WTC11 (cell line): ENCODE data around the gene CDC45. TPM values are rescaled to one million over a fixed set of nuclear protein-coding genes. Genes with fewer than 3 reads are reported as not detected.

Experiments used
- ATAC-seq: fragments of 200-7000 bp; cut with Tn5 transposase; 2 replicates; pipeline ENCODE4 v1.10.0; 2021; ENCODE audit warnings: mild to moderate bottlenecking, moderate library complexity
- CTCF ChIA-PET: fragments of 300-600 bp; sonication (Branson Sonifier 250); formaldehyde crosslinking; loops from one replicate; lab custom pipeline; 2021; ENCODE audit warnings: antibody characterized with exemption; lab: Charles Lee
- POLR2A ChIA-PET: fragments of 350-600 bp; sonication (Branson Sonifier 250); formaldehyde crosslinking; loops from one replicate; lab custom pipeline; 2021; ENCODE audit warnings: antibody characterized with exemption; lab: Charles Lee
- DNase-seq: peaks from one replicate; pipeline ENCODE4 v3.0.0; 2021; ENCODE audit warnings: low spot score
- H3K27ac Mint-ChIP-seq: 2 replicates; pipeline ENCODE4 v1.8.0; 2021; ENCODE audit warnings: mixed read lengths
- H3K27me3 Mint-ChIP-seq: 2 replicates; pipeline ENCODE4 v1.8.0; 2021; ENCODE audit warnings: low read depth, mild to moderate bottlenecking, moderate library complexity, mixed read lengths
- H3K36me3 Mint-ChIP-seq: 2 replicates; pipeline ENCODE4 v1.8.0; 2021; ENCODE audit warnings: mixed read lengths
- H3K4me1 Mint-ChIP-seq: 2 replicates; pipeline ENCODE4 v1.8.0; 2022; ENCODE audit warnings: mixed read lengths
- H3K4me3 Mint-ChIP-seq: 2 replicates; pipeline ENCODE4 v1.8.0; 2021; ENCODE audit warnings: mild to moderate bottlenecking, moderate library complexity, mixed read lengths
- H3K9me3 Mint-ChIP-seq: 2 replicates; pipeline ENCODE4 v1.8.0; 2021; ENCODE audit warnings: mixed read lengths
- CBFB ChIP-seq: sonication (generic); formaldehyde crosslinking; IDR thresholded peaks from 2 replicates; pipeline ENCODE4 v1.8.1; 2022; ENCODE audit warnings: mild to moderate bottlenecking, low read depth, missing genetic modification reagents
- CREB1 ChIP-seq: sonication (generic); formaldehyde crosslinking; IDR thresholded peaks from 2 replicates; pipeline ENCODE4 v1.8.0; 2023; ENCODE audit warnings: mild to moderate bottlenecking, missing genetic modification reagents
- ELF4 ChIP-seq: sonication (generic); formaldehyde crosslinking; IDR thresholded peaks from 2 replicates; pipeline ENCODE4 v1.8.1; 2022; ENCODE audit warnings: low read depth, mild to moderate bottlenecking, moderate library complexity, missing genetic modification reagents
- ESRRA ChIP-seq: sonication (generic); formaldehyde crosslinking; IDR thresholded peaks from 2 replicates; pipeline ENCODE4 v1.8.1; 2022; ENCODE audit warnings: mild to moderate bottlenecking, missing genetic modification reagents, borderline replicate concordance
- ETV6 ChIP-seq: sonication (generic); formaldehyde crosslinking; IDR thresholded peaks from 2 replicates; pipeline ENCODE4 v1.8.1; 2022; ENCODE audit warnings: mild to moderate bottlenecking, missing genetic modification reagents
- FOXP1 ChIP-seq: sonication (generic); formaldehyde crosslinking; IDR thresholded peaks from 2 replicates; pipeline ENCODE4 v1.8.0; 2022; ENCODE audit warnings: missing genetic modification reagents, mild to moderate bottlenecking, moderate library complexity, borderline replicate concordance
- JUN ChIP-seq: sonication (generic); formaldehyde crosslinking; IDR thresholded peaks from 2 replicates; pipeline ENCODE4 v1.8.0; 2023; ENCODE audit warnings: mild to moderate bottlenecking, missing genetic modification reagents
- NR3C1 ChIP-seq: sonication (generic); formaldehyde crosslinking; conservative IDR thresholded peaks from 2 replicates; pipeline ENCODE4 v1.8.1; 2023; ENCODE audit warnings: low read depth, mild to moderate bottlenecking, missing genetic modification reagents
- OVOL2 ChIP-seq: fragments of 250-450 bp; sonication (Bioruptor Pico); IDR thresholded peaks from 2 replicates; pipeline ENCODE4 v1.9.0; 2021; ENCODE audit warnings: mild to moderate bottlenecking, borderline replicate concordance
- PRRX2 ChIP-seq: fragments of 250-450 bp; sonication (Bioruptor Pico); IDR thresholded peaks from 2 replicates; pipeline ENCODE4 v1.8.0; 2021; ENCODE audit warnings: mild to moderate bottlenecking
- TP53 ChIP-seq: sonication (generic); formaldehyde crosslinking; IDR thresholded peaks from 2 replicates; pipeline ENCODE4 v1.8.1; 2023; ENCODE audit warnings: mild to moderate bottlenecking, missing genetic modification reagents
- ZNF219 ChIP-seq: sonication (generic); formaldehyde crosslinking; IDR thresholded peaks from 2 replicates; pipeline ENCODE4 v1.8.0; 2023; ENCODE audit warnings: missing genetic modification reagents, mild to moderate bottlenecking, borderline replicate concordance
- ZNF232 ChIP-seq: sonication (generic); formaldehyde crosslinking; IDR thresholded peaks from 2 replicates; pipeline ENCODE4 v1.8.0; 2022; ENCODE audit warnings: mild to moderate bottlenecking, missing genetic modification reagents
- ZNF671 ChIP-seq: fragments of 250-450 bp; sonication (Bioruptor Pico); IDR thresholded peaks from 2 replicates; pipeline ENCODE4 v1.8.0; 2021; ENCODE audit warnings: mild to moderate bottlenecking
- total RNA-seq: library from RNA; stranded (reverse); gene quantifications from 3 replicates; pipeline ENCODE4 v1.2.3, GENCODE V29; 2021
- TF ChIP-seq, protein P1 (sequence below): sonication (generic); formaldehyde crosslinking; IDR thresholded peaks from 2 replicates; pipeline ENCODE4 v1.8.1; 2022; ENCODE audit warnings: low read depth, missing genetic modification reagents, borderline replicate concordance
- TF ChIP-seq, protein P2 (sequence below): sonication (generic); formaldehyde crosslinking; IDR thresholded peaks from 2 replicates; pipeline ENCODE4 v1.8.1; 2022; ENCODE audit warnings: mild to moderate bottlenecking, moderate library complexity, missing genetic modification reagents
- TF ChIP-seq, protein P3 (sequence below): sonication (generic); formaldehyde crosslinking; IDR thresholded peaks from 2 replicates; pipeline ENCODE4 v1.8.1; 2023; ENCODE audit warnings: mild to moderate bottlenecking, missing genetic modification reagents
- TF ChIP-seq, protein P4 (sequence below): fragments of 250-450 bp; sonication (Bioruptor Pico); IDR thresholded peaks from 2 replicates; pipeline ENCODE4 v1.9.0; 2021; ENCODE audit warnings: moderate library complexity, mild to moderate bottlenecking, inconsistent platforms, borderline replicate concordance
- TF ChIP-seq, protein P5 (sequence below): sonication (generic); formaldehyde crosslinking; IDR thresholded peaks from 2 replicates; pipeline ENCODE4 v1.8.0; 2023; ENCODE audit warnings: missing genetic modification reagents, mild to moderate bottlenecking, borderline replicate concordance
- TF ChIP-seq, protein P6 (sequence below): sonication (generic); formaldehyde crosslinking; IDR thresholded peaks from 2 replicates; pipeline ENCODE4 v1.8.0; 2023; ENCODE audit warnings: missing genetic modification reagents

The CDC45 gene
- total RNA-seq, 1 experiment from 2014 or later, result 38.1 TPM

DNA sequence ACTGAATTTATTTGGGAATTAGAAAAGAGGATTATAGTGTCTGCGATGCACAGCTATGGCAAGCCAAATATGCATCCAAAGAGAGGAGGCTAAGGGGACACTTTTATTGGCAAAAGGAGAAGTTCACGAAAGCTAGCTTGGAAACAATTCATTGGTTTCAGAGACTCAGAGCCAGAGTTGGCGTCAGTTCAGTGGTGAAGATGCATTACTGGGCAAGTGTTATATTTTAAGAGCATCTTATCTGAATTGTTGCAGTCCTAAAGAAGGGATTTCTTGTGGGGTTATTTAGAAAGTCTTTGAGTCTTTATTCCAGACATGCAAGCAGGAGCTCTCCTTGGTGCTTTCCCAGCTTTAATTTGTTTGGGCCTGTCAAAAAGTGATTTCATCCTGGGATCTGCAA, 29.5 kb downstream of the CDC45 start:
- Mint-ChIP-seq H3K27ac (no peak overlapping the region), H3K4me3 (no peak overlapping the region), H3K27me3 (no peaks in the 10 kb centered on the region), H3K4me1 (no peaks in the 10 kb centered on the region), H3K36me3 (peaks cover 40% of the 10 kb centered on the region), H3K9me3 (no peaks in the 10 kb centered on the region)
- DNase-seq (no peak), ATAC-seq (no peak)
- CTCF ChIA-PET, result no interaction called here
- no peak for TF ChIP-seq JUN
- no peak for TF ChIP-seq TP53
- TF ChIP-seq CBFB (CRISPR knock-in tag), result no peak
- TF ChIP-seq NR3C1, result no peak
- TF ChIP-seq CREB1 (CRISPR knock-in tag), result no peak
- no peak for TF ChIP-seq ZNF219 (CRISPR knock-in tag)
- no peak for TF ChIP-seq ELF4 (CRISPR knock-in tag)
- TF ChIP-seq ZNF232 (CRISPR knock-in tag), result no peak
- TF ChIP-seq, protein P1, sequence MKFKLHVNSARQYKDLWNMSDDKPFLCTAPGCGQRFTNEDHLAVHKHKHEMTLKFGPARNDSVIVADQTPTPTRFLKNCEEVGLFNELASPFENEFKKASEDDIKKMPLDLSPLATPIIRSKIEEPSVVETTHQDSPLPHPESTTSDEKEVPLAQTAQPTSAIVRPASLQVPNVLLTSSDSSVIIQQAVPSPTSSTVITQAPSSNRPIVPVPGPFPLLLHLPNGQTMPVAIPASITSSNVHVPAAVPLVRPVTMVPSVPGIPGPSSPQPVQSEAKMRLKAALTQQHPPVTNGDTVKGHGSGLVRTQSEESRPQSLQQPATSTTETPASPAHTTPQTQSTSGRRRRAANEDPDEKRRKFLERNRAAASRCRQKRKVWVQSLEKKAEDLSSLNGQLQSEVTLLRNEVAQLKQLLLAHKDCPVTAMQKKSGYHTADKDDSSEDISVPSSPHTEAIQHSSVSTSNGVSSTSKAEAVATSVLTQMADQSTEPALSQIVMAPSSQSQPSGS, result no peak
- POLR2A ChIA-PET, result no interaction called here

DNA sequence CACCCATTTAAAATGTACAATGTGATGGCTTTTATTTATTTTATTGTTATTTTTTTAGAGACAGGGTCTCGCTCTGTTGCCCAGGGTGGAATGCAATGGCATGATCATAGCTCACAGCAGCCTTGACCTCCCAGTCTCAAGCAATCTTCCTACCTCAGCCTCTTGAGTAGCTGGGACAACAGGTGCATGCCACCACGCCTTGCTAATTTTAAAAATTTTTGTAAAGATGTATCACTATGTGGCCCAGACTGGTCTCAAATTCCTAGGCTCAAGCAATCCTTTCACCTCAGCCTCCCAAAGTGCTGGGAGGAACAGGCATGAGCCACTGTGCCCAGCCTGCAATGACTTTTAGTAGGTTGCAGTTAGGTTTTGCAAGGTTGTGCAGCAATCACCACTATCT, 30.2 kb downstream of the CDC45 start:
- POLR2A ChIA-PET, result no interaction called here
- Mint-ChIP-seq H3K4me3 (no peak overlapping the region), H3K27ac (no peak overlapping the region), H3K9me3 (no peaks in the 10 kb centered on the region), H3K36me3 (peaks cover 45% of the 10 kb centered on the region), H3K4me1 (0 out of 2 replicates have a peak, but pooled peaks cover 2% of the 10 kb centered on the region), H3K27me3 (no peaks in the 10 kb centered on the region)
- CTCF ChIA-PET, result no interaction called here
- TF ChIP-seq OVOL2 (CRISPR knock-in tag), result no peak
- TF ChIP-seq, protein P2, sequence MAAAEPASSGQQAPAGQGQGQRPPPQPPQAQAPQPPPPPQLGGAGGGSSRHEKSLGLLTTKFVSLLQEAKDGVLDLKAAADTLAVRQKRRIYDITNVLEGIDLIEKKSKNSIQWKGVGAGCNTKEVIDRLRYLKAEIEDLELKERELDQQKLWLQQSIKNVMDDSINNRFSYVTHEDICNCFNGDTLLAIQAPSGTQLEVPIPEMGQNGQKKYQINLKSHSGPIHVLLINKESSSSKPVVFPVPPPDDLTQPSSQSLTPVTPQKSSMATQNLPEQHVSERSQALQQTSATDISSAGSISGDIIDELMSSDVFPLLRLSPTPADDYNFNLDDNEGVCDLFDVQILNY (CRISPR knock-in tag), result no peak
- TF ChIP-seq, protein P3, sequence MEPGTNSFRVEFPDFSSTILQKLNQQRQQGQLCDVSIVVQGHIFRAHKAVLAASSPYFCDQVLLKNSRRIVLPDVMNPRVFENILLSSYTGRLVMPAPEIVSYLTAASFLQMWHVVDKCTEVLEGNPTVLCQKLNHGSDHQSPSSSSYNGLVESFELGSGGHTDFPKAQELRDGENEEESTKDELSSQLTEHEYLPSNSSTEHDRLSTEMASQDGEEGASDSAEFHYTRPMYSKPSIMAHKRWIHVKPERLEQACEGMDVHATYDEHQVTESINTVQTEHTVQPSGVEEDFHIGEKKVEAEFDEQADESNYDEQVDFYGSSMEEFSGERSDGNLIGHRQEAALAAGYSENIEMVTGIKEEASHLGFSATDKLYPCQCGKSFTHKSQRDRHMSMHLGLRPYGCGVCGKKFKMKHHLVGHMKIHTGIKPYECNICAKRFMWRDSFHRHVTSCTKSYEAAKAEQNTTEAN (CRISPR knock-in tag), result no peak
- TF ChIP-seq PRRX2 (CRISPR knock-in tag), result no peak
- no peak for TF ChIP-seq FOXP1 (CRISPR knock-in tag)
- TF ChIP-seq ESRRA, result no peak
- no peak for TF ChIP-seq ZNF671 (CRISPR knock-in tag)
- TF ChIP-seq ETV6 (CRISPR knock-in tag), result no peak
- TF ChIP-seq, protein P4, sequence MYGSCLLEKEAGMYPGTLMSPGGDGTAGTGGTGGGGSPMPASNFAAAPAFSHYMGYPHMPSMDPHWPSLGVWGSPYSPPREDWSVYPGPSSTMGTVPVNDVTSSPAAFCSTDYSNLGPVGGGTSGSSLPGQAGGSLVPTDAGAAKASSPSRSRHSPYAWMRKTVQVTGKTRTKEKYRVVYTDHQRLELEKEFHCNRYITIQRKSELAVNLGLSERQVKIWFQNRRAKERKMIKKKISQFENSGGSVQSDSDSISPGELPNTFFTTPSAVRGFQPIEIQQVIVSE, result no peak
- TF ChIP-seq, protein P5, sequence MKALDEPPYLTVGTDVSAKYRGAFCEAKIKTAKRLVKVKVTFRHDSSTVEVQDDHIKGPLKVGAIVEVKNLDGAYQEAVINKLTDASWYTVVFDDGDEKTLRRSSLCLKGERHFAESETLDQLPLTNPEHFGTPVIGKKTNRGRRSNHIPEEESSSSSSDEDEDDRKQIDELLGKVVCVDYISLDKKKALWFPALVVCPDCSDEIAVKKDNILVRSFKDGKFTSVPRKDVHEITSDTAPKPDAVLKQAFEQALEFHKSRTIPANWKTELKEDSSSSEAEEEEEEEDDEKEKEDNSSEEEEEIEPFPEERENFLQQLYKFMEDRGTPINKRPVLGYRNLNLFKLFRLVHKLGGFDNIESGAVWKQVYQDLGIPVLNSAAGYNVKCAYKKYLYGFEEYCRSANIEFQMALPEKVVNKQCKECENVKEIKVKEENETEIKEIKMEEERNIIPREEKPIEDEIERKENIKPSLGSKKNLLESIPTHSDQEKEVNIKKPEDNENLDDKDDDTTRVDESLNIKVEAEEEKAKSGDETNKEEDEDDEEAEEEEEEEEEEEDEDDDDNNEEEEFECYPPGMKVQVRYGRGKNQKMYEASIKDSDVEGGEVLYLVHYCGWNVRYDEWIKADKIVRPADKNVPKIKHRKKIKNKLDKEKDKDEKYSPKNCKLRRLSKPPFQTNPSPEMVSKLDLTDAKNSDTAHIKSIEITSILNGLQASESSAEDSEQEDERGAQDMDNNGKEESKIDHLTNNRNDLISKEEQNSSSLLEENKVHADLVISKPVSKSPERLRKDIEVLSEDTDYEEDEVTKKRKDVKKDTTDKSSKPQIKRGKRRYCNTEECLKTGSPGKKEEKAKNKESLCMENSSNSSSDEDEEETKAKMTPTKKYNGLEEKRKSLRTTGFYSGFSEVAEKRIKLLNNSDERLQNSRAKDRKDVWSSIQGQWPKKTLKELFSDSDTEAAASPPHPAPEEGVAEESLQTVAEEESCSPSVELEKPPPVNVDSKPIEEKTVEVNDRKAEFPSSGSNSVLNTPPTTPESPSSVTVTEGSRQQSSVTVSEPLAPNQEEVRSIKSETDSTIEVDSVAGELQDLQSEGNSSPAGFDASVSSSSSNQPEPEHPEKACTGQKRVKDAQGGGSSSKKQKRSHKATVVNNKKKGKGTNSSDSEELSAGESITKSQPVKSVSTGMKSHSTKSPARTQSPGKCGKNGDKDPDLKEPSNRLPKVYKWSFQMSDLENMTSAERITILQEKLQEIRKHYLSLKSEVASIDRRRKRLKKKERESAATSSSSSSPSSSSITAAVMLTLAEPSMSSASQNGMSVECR (CRISPR knock-in tag), result no peak
- TF ChIP-seq, protein P6, sequence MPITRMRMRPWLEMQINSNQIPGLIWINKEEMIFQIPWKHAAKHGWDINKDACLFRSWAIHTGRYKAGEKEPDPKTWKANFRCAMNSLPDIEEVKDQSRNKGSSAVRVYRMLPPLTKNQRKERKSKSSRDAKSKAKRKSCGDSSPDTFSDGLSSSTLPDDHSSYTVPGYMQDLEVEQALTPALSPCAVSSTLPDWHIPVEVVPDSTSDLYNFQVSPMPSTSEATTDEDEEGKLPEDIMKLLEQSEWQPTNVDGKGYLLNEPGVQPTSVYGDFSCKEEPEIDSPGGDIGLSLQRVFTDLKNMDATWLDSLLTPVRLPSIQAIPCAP, result no peak
- TF ChIP-seq ELF4 (CRISPR knock-in tag), result no peak
- ATAC-seq (no peak), DNase-seq (no peak)
